ENCODE data around the gene CEP70.

GRCh38 chr3:138608322-138609135 lies 14.5 kb upstream of the CEP70 start, which contains the start of gene FAIM:
- TF ChIP-seq ZBTB11 (CRISPR knock-in tag; IDR thresholded peaks at IDR 0.05) (no peak), EZH2 (IDR thresholded peaks at IDR 0.05; ENCODE audit: borderline replicate concordance, control insufficient read depth, low read depth, low read length) (no peak), SIN3A (IDR thresholded peaks at IDR 0.05; ENCODE audit: low read depth, low read length) (no peak)

All from GM12878 (cell line).